GM20000 (cell line): ENCODE measurements around the gene TEX54.

Source experiments
- DNase-seq: peaks from one replicate; pipeline ENCODE4 v3.0.0; 2012; ENCODE audit warnings: low spot score
- TF ChIP-seq, protein P1 (sequence below): IDR thresholded peaks from 2 replicates; pipeline ENCODE4 v1.5.1; 2012; ENCODE audit warnings: mild to moderate bottlenecking, control low read depth; ENCODE audit errors: extremely low read depth, missing control alignments

TEX54 gene

DNA sequence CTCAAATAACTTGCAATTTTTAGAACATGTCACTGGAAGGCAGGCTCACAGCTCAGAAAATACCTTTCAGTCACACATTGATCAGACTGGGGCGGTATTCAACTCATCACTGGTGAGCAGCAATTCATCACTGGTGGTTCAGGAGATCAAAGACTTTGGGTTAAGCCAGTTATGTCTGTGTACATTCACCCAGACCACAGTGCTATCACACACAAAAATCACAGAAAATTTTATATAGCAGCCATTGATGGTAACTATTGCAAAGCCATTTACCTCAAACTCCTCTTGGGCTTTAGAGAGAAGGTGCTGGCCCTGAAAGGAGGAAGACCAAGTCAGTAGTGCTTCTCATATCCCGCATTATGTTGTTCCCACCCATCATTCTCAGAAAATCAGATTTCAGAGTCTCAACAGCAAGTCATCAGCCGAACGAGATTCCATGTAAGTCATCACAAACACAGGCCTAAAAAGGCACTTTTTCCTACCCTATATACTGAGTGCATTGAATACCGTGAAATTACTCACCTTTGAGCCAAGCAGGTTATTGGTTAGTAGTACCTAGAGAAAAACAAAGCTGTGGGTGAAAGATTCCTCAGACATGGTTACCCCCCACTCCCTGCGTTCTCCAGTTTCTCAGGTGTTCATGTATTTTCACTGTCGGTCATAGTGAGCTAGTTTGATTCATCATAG is 20.8 kb upstream of the TEX54 start:
- no peak for DNase-seq

DNA sequence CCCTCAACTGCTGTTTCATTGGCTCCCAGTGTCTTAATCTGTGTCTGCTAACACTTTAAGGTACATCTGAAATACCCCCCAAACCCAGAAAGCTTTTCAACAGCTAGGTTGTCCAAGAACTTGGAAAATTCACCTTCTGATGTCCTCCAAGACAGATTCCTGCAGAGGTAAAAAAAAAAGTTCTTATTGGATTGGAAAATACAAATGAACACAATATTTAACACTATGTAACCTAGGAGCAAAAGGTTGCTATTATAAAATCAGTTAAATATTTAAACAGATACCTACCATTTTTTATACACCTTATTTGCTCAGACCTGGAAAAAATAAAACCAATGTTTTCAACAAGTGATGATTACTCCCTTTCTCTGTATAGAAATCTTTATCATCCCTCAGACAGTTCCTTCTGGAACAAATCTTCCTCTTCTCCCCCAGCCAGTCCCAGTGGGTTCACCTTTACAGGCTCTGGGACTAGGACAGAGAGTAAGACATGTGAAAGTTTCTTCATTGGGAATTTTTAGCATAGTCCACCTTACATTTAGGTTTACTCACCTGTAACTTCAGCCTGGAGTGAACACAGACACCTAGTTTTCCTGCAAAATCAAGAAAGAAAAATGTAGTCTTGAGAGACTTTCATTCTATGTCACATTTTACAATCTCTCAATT is 20.0 kb upstream of the TEX54 start:
- DNase-seq, result no peak
- TF ChIP-seq, protein P1, sequence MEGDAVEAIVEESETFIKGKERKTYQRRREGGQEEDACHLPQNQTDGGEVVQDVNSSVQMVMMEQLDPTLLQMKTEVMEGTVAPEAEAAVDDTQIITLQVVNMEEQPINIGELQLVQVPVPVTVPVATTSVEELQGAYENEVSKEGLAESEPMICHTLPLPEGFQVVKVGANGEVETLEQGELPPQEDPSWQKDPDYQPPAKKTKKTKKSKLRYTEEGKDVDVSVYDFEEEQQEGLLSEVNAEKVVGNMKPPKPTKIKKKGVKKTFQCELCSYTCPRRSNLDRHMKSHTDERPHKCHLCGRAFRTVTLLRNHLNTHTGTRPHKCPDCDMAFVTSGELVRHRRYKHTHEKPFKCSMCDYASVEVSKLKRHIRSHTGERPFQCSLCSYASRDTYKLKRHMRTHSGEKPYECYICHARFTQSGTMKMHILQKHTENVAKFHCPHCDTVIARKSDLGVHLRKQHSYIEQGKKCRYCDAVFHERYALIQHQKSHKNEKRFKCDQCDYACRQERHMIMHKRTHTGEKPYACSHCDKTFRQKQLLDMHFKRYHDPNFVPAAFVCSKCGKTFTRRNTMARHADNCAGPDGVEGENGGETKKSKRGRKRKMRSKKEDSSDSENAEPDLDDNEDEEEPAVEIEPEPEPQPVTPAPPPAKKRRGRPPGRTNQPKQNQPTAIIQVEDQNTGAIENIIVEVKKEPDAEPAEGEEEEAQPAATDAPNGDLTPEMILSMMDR, result no peak

More for the DNA sequence above, 20.8 kb upstream of the TEX54 start:
- TF ChIP-seq, protein P1, result no peak

DNA sequence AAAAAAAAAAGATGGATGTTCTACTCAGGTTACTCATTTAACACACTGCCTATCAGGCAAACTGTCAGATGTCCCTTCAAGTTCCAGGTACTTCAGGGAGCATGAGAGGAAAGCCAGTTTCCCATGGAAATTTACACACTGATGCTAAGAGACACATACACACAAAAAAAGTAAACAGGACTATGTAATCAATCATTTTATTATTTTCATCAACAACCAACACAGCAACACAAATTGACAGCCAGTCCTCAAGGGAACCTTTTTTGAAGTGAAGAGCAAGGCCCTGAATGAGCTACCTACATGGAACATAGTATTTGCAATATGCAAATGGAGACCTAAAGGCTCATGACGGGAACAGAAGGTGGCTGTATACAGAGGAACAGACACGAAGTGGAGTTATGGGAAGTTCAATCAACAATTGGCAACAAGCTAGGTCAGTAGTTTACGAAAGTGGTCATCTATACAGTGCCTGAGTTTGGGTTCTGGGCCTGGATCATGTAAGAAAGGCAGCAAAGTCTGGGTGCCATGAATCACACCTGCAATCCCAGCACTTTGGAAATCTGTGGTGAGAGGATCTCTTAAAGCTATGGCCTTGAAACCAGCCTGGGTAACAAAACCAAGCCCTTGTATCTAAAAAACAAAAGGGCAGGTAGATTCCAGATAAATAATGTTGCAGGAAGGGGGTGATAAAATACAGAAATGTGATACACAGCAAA is 19.3 kb upstream of the TEX54 start:
- DNase-seq, result no peak
- TF ChIP-seq, protein P1, result no peak

DNA sequence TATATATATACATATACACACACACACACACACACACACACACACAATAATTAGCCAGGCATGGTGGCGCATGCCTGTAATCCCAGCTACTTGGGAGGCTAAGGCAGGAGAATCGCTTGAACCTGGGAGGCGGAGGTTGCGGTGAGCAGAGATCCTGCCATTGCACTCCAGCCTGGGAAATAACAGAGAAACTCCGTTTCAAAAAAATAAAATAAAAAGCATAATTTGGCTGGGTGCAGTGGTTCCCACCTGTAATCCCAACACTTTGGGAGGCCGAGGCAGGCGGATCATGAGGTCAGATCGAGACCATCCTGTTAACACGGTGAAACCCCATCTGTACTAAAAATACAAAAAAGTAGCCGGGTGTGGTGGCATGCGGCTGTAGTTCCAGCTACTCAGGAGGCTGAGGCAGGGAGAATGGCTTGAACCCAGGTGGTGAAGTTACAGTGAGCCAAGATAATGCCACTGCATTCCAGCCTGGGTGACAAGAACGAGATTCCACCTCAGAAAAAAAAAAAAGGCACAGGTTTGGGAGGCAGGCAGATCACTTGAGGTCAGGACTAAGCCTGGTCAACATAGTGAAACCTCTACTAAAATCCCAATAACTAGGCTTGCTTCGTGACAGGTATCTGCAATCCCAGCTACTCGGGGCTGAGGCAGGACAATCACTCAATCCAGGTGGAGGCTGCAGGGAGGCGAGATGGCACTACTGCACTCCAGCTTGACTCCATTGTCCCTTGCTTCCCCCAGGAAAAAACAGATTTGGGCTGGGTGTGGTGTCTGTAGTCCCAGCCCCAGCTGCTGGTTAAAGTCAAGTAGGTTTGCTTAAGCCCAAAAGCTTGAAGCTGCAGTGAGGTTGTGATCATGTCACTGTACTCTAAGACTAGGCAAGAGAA is 18.5 kb upstream of the TEX54 start:
- no peak for DNase-seq

DNA sequence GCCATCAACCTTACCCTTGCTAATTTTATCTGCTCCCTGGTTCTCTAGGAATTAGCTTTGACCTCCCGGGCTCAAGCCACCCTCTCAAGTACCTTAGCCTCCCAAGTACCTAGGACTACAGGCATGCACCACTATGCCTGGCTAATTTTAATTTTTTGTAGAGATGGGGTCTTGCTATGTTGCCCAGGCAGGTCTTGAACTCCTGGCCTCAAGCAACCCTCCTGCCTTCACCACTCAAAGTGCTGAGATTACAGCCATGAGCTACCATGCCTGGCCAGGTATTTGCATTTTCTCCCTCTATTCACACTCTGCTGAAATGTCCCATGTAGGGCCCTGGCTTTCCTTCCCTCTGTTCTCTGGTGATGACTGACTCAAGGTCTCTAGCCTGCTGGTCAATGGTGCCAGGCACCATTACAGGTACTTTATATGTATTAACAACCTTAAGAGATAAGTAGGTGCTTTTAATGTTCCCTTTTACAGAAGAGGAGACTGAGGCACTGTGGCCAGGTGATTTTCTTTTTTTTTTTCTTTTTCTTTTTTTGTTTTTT is 15.2 kb upstream of the TEX54 start:
- no peak for DNase-seq

More for the DNA sequence above, 18.5 kb upstream of the TEX54 start:
- TF ChIP-seq, protein P1, result no peak

DNA sequence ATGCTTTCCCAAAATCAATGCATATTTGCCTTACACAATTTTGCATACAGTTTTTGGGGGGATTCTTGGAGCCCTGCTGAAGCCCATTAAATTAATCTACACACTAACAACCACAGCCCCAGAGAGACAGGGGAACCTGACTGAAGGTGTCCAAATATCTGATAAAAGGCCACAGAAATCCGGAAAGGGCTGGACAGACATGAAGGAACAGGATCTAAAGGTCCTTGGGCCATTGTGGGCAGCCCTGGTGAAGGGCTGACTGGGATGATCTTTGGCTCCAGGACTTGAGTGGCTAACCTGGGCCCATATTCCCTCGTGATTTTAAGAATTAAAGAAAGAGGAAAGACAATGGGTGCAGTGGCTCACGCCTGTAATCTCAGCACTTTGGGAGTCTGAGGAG is 13.5 kb upstream of the TEX54 start:
- TF ChIP-seq, protein P1, result no peak
- no peak for DNase-seq

More for the DNA sequence above, 15.2 kb upstream of the TEX54 start:
- TF ChIP-seq, protein P1, result no peak
